PC-9 (cell line): Measurements from ENCODE around the gene SLC17A7. TPM values are rescaled to one million over a fixed set of nuclear protein-coding genes. Genes with fewer than 3 reads are reported as not detected.

Experiments
- BruUV-seq: library from RNA; stranded (reverse); fragments of 400-500 nt; replicated peaks from 2 replicates; lab custom pipeline; 2021; lab: Mats Ljungman, UMichigan
- CTCF ChIA-PET: fragments of 300-600 bp; sonication (Branson Sonifier 250); formaldehyde crosslinking; loops from one replicate; lab custom pipeline; 2022; ENCODE audit warnings: antibody characterized with exemption; lab: Charles Lee
- POLR2A ChIA-PET: fragments of 300-600 bp; sonication (Branson Sonifier 250); formaldehyde crosslinking; loops from one replicate; lab custom pipeline; 2022; ENCODE audit warnings: antibody characterized with exemption; ENCODE audit not compliant: unreplicated experiment; lab: Charles Lee
- DNase-seq, 2 experiments: peaks; one replicate each; pipeline versions ENCODE4 v3.0.0 to v3.0.0-alpha.2; 2015 to 2022; ENCODE audit warnings: mixed read lengths in 1 of 2
- H2AFZ ChIP-seq: fragments of 200-600 bp; sonication (generic); 2 replicates; pipeline ENCODE4 v1.8.1; 2017; ENCODE audit warnings: antibody characterized with exemption
- H3F3A ChIP-seq: fragments of 200-600 bp; sonication (generic); 2 replicates; pipeline ENCODE4 v1.8.1; 2017; ENCODE audit warnings: antibody characterized with exemption, mild to moderate bottlenecking, low read depth; ENCODE audit not compliant: insufficient read depth
- H3K27ac ChIP-seq: fragments of 200-600 bp; sonication (generic); 2 replicates; pipeline ENCODE4 v1.6.1; 2016; ENCODE audit warnings: mixed run types
- H3K27me3 ChIP-seq: fragments of 200-600 bp; sonication (generic); 2 replicates; pipeline ENCODE4 v1.6.1; 2016; ENCODE audit warnings: low read depth, mixed run types; ENCODE audit not compliant: insufficient read depth
- H3K36me3 ChIP-seq: fragments of 200-600 bp; sonication (generic); 2 replicates; pipeline ENCODE4 v1.6.1; 2016; ENCODE audit warnings: low read depth, mixed run types
- H3K4me1 ChIP-seq: fragments of 200-600 bp; sonication (generic); replicated peaks from 2 replicates; pipeline ENCODE4 v1.6.1; 2016; ENCODE audit warnings: mixed run types; ENCODE audit not compliant: insufficient read depth
- H3K4me2 ChIP-seq: fragments of 200-600 bp; sonication (generic); 2 replicates; pipeline ENCODE4 v1.6.1; 2017; ENCODE audit warnings: mixed run types
- H3K4me3 ChIP-seq: fragments of 200-600 bp; sonication (generic); 2 replicates; pipeline ENCODE4 v1.6.1; 2016; ENCODE audit warnings: mixed run types
- H3K79me2 ChIP-seq: fragments of 200-600 bp; sonication (generic); 2 replicates; pipeline ENCODE4 v1.6.1; 2017; ENCODE audit warnings: low read depth, mixed run types
- H3K9me2 ChIP-seq: fragments of 200-600 bp; sonication (generic); 2 replicates; pipeline ENCODE4 v1.8.1; 2017; ENCODE audit warnings: mild to moderate bottlenecking; ENCODE audit not compliant: insufficient read depth
- H3K9me3 ChIP-seq: fragments of 200-600 bp; sonication (generic); 2 replicates; pipeline ENCODE4 v1.8.1; 2016; ENCODE audit warnings: low read depth; ENCODE audit not compliant: insufficient read depth
- H4K20me1 ChIP-seq: fragments of 200-600 bp; sonication (generic); 2 replicates; pipeline ENCODE4 v1.8.1; 2017; ENCODE audit not compliant: insufficient read depth
- CTCF ChIP-seq: fragments of 200-600 bp; sonication (generic); conservative IDR thresholded peaks from 2 replicates; pipeline ENCODE4 v1.6.1; 2017; ENCODE audit warnings: mixed run types, antibody characterized with exemption, mild to moderate bottlenecking, moderate library complexity
- EZH2 ChIP-seq: fragments of 200-600 bp; sonication (generic); IDR thresholded peaks from 2 replicates; pipeline ENCODE4 v1.8.0; 2017; ENCODE audit warnings: antibody characterized with exemption, low read depth
- intact Hi-C: fragments of 100-400 bp; cut with micrococcal nuclease; formaldehyde crosslinking; loops from one replicate; pipeline ENCODE4 v1.10.0; 2022; ENCODE audit not compliant: unreplicated experiment
- total RNA-seq: library from RNA; stranded (reverse); gene quantifications from 2 replicates; pipeline ENCODE4 v1.2.3, GENCODE V29; 2021

SLC17A7 gene
- total RNA-seq, 1 experiment from 2014 or later = 0.68 TPM

- Histone ChIP-seq H3K4me2 (no peak overlapping the region), H3K9me2 (no peaks in the 10 kb centered on the region), H3K4me1 (no peaks in the 10 kb centered on the region), H3K27me3 (peaks cover 98% of the 10 kb centered on the region), H3K27ac (no peak overlapping the region), H3K36me3 (no peaks in the 10 kb centered on the region), H2AFZ (no peak overlapping the region), H3K9me3 (no peaks in the 10 kb centered on the region), H3K79me2 (no peaks in the 10 kb centered on the region), H4K20me1 (no peaks in the 10 kb centered on the region), H3K4me3 (no peak overlapping the region), H3F3A (no peaks in the 10 kb centered on the region)
- TF ChIP-seq EZH2 (no peak), CTCF (no peak)
- peak in 1 of 2 experiments; percentile 58 for DNase-seq
- POLR2A ChIA-PET = interaction anchor here (0.7 kb wide), 1 partner anchor 245 kb away, joined by 4 read pairs; no protein-coding TSS in a partner anchor
- intact Hi-C loops = no loop called here
- CTCF ChIA-PET = no interaction called here
- BruUV-seq = no TSS peak
Observed at GRCh38 chr19:49421039-49421877, 20.1 kb downstream of the SLC17A7 start.

GRCh38 chr19:49420227-49420626 lies 21.1 kb downstream of the SLC17A7 start:
- no peak for TF ChIP-seq EZH2
- TF ChIP-seq CTCF = no peak
- Histone ChIP-seq H4K20me1 (no peaks in the 10 kb centered on the region), H3F3A (no peaks in the 10 kb centered on the region), H3K4me1 (no peaks in the 10 kb centered on the region), H3K27ac (no peak overlapping the region), H2AFZ (no peak overlapping the region), H3K79me2 (no peaks in the 10 kb centered on the region), H3K27me3 (peaks cover 98% of the 10 kb centered on the region), H3K4me2 (no peak overlapping the region), H3K4me3 (no peak overlapping the region), H3K36me3 (no peaks in the 10 kb centered on the region), H3K9me2 (no peaks in the 10 kb centered on the region), H3K9me3 (no peaks in the 10 kb centered on the region)
- ChIA-PET CTCF (no interaction called here), POLR2A (no interaction called here)
- intact Hi-C loops = no loop called here
- no peak for DNase-seq
- BruUV-seq = no TSS peak

- no peaks in the 10 kb centered on the region for H3K9me2 ChIP-seq
- H3K27ac ChIP-seq = no peak overlapping the region
- intact Hi-C loops = no loop called here
- peaks cover 97% of the 10 kb centered on the region for H3K27me3 ChIP-seq
- no peaks in the 10 kb centered on the region for H3F3A ChIP-seq
- H4K20me1 ChIP-seq = no peaks in the 10 kb centered on the region
- no peak overlapping the region for H2AFZ ChIP-seq
- ChIA-PET CTCF (no interaction called here), POLR2A (no interaction called here)
- H3K9me3 ChIP-seq = no peaks in the 10 kb centered on the region
- no peak for DNase-seq
- no peak for TF ChIP-seq CTCF
- TF ChIP-seq EZH2 = no peak
- BruUV-seq = no TSS peak
- no peaks in the 10 kb centered on the region for H3K79me2 ChIP-seq
- H3K4me3 ChIP-seq = no peak overlapping the region
- no peak overlapping the region for H3K4me2 ChIP-seq
- no peaks in the 10 kb centered on the region for H3K4me1 ChIP-seq
- no peaks in the 10 kb centered on the region for H3K36me3 ChIP-seq
Observed at GRCh38 chr19:49419173-49419572, 22.2 kb downstream of the SLC17A7 start.
